ENCODE measurements around the gene MRPS10.

MRPS10 gene

DNA sequence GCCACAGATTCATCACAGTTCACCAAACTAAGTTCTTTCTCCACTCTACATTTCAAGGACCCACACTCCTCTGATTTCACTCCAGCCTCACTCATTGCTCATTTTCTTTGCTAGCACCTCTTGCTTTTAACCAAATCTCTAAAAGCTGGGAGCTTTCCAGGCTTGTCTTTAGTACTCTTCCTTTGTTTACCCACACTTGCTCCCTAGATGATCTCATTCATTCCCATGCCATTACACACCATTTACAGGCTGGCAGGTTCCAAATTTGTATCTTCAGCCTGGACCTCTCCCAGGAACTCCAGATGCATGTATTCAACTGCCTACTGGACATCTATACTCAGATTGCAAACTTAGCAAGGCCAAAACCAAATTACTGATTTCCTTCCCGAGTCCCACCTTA, 17.6 kb downstream of the MRPS10 start:
- TF ChIP-seq, protein P1, sequence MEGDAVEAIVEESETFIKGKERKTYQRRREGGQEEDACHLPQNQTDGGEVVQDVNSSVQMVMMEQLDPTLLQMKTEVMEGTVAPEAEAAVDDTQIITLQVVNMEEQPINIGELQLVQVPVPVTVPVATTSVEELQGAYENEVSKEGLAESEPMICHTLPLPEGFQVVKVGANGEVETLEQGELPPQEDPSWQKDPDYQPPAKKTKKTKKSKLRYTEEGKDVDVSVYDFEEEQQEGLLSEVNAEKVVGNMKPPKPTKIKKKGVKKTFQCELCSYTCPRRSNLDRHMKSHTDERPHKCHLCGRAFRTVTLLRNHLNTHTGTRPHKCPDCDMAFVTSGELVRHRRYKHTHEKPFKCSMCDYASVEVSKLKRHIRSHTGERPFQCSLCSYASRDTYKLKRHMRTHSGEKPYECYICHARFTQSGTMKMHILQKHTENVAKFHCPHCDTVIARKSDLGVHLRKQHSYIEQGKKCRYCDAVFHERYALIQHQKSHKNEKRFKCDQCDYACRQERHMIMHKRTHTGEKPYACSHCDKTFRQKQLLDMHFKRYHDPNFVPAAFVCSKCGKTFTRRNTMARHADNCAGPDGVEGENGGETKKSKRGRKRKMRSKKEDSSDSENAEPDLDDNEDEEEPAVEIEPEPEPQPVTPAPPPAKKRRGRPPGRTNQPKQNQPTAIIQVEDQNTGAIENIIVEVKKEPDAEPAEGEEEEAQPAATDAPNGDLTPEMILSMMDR (IDR thresholded peaks at IDR 0.05; ENCODE audit: low read depth, low read length, poor library complexity, severe bottlenecking), result no peak
- TF ChIP-seq EZH2phosphoT487 (IDR thresholded peaks at IDR 0.05; ENCODE audit: borderline replicate concordance, low read length), result no peak
- no peak overlapping the region for H3K4me3 ChIP-seq (ENCODE audit: low read length)
- peaks cover 24% of the 10 kb centered on the region for H3K36me3 ChIP-seq (ENCODE audit: control insufficient read depth, low read length)
- no peak overlapping the region for H3K4me2 ChIP-seq (ENCODE audit: low read length)
- H3K79me2 ChIP-seq (ENCODE audit: control insufficient read depth, low read length), result no peaks in the 10 kb centered on the region
- H3K9me3 ChIP-seq (ENCODE audit: control insufficient read depth, insufficient read depth, low read length), result no peaks in the 10 kb centered on the region
- H3K9me2 ChIP-seq (replicated peaks; ENCODE audit: control insufficient read depth, low read length), result no peaks in the 10 kb centered on the region
- no peaks in the 10 kb centered on the region for H3K27me3 ChIP-seq (ENCODE audit: control insufficient read depth, low read length)
- peaks cover 8% of the 10 kb centered on the region for H3F3A ChIP-seq (ENCODE audit: control insufficient read depth, insufficient read depth)
- no peak overlapping the region for H3K27ac ChIP-seq (ENCODE audit: low read depth, low read length)
- no peaks in the 10 kb centered on the region for H4K20me1 ChIP-seq (ENCODE audit: control insufficient read depth, insufficient read depth, low read depth, low read length)
- peaks cover 35% of the 10 kb centered on the region for H3K4me1 ChIP-seq (ENCODE audit: control insufficient read depth, low read length)

DNA sequence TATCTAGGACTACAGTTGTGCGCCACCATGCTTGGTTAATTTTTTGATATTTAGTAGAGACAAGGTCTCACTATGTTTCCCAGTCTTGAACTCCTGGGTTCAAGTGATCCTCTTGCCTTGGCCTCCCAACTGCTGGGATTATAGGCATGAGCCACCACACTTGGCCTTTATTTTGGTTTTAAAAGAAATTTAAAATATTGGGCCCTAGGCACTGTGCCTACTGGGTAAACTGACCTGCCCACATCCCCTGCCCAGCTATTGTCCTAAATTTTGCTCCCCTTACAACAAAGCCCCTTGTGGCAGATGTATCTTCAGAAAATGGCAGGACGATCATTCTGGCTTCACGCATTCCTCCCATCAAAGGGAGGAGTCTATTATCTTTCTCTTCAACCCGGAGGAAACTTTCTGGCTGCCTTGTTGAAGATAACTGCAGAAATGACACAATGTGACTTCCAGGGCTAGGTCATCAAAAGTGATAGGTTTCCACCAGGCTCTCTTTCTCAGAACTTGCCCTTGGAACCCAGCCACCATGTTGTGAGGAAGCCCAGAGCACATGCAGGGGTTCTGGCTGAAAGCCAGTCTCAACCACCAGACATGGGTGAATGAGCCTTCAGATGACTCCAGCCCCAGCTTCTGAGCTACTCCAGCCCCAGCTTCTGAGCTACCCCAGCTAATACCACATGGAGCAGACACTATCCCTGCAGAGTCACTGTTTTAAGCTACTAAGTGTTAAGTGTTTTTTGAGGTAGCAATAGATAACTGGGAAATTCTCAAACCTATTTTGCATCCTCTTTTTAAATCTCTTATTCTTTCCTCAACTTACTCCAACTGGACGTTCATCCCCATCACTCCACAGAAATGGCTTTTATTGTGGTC, 18.3 kb downstream of the MRPS10 start:
- H3K27me3 ChIP-seq (ENCODE audit: control insufficient read depth, low read length), result no peaks in the 10 kb centered on the region
- no peaks in the 10 kb centered on the region for H3K9me2 ChIP-seq (replicated peaks; ENCODE audit: control insufficient read depth, low read length)
- no peaks in the 10 kb centered on the region for H4K20me1 ChIP-seq (ENCODE audit: control insufficient read depth, insufficient read depth, low read depth, low read length)
- no peaks in the 10 kb centered on the region for H3K9me3 ChIP-seq (ENCODE audit: control insufficient read depth, insufficient read depth, low read length)
- no peaks in the 10 kb centered on the region for H3K79me2 ChIP-seq (ENCODE audit: control insufficient read depth, low read length)
- H3K36me3 ChIP-seq (ENCODE audit: control insufficient read depth, low read length), result peaks cover 19% of the 10 kb centered on the region
- H3F3A ChIP-seq (ENCODE audit: control insufficient read depth, insufficient read depth), result peaks cover 8% of the 10 kb centered on the region
- TF ChIP-seq EZH2phosphoT487 (IDR thresholded peaks at IDR 0.05; ENCODE audit: borderline replicate concordance, low read length), result no peak
- TF ChIP-seq, protein P1 (IDR thresholded peaks at IDR 0.05; ENCODE audit: low read depth, low read length, poor library complexity, severe bottlenecking), result no peak
- no peak overlapping the region for H3K27ac ChIP-seq (ENCODE audit: low read depth, low read length)
- no peak overlapping the region for H3K4me2 ChIP-seq (ENCODE audit: low read length)
- H3K4me3 ChIP-seq (ENCODE audit: low read length), result no peak overlapping the region
- peaks cover 35% of the 10 kb centered on the region for H3K4me1 ChIP-seq (ENCODE audit: control insufficient read depth, low read length)

DNA sequence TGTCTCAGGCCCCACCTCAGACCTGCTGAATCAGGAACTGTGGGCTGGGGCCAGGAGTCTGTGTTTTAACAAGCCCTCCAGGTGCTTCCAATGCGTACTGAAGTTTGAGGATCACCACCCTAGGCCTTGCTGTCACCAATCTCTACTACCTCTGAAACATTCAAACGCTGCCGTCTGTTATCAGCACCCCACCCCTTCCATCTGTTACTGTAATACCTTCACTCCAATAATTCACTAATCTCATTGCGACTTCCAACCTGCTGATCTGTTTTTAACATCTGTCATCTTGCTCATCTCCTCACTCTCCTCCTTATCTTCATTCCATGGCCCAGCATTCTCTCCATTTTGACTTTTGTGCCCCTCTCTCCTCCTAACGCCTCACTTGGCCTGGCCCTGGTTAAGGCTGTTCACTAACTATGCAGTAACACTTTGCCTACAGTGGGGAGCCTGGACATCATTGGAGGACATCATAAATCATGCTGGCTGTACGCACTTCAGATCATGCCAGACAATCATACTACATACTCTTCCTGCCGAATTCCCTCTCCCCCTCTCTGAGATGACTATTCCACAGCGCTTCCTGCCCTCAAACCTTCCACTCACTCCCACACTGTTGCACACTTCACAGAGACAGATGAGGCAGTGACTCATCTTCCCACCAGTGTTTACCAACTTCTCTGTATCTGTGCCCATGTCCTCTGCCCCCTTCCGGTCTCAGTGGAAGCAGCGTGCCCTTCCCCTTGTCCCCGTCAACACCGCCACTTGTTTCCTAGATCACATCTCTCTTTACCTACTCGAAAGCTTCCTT, 19.9 kb downstream of the MRPS10 start:
- Histone ChIP-seq H3K9me3 (ENCODE audit: control insufficient read depth, insufficient read depth, low read length) (no peaks in the 10 kb centered on the region), H3K79me2 (ENCODE audit: control insufficient read depth, low read length) (no peaks in the 10 kb centered on the region), H3K36me3 (ENCODE audit: control insufficient read depth, low read length) (peaks cover 15% of the 10 kb centered on the region), H3K4me1 (ENCODE audit: control insufficient read depth, low read length) (peaks cover 35% of the 10 kb centered on the region), H3K4me2 (ENCODE audit: low read length) (no peak overlapping the region), H3F3A (ENCODE audit: control insufficient read depth, insufficient read depth) (peaks cover 8% of the 10 kb centered on the region), H4K20me1 (ENCODE audit: control insufficient read depth, insufficient read depth, low read depth, low read length) (no peaks in the 10 kb centered on the region), H3K9me2 (replicated peaks; ENCODE audit: control insufficient read depth, low read length) (no peaks in the 10 kb centered on the region), H3K27me3 (ENCODE audit: control insufficient read depth, low read length) (no peaks in the 10 kb centered on the region), H3K4me3 (ENCODE audit: low read length) (no peak overlapping the region), H3K27ac (ENCODE audit: low read depth, low read length) (no peak overlapping the region)
- no peak for TF ChIP-seq EZH2phosphoT487 (IDR thresholded peaks at IDR 0.05; ENCODE audit: borderline replicate concordance, low read length)
- TF ChIP-seq, protein P1 (IDR thresholded peaks at IDR 0.05; ENCODE audit: low read depth, low read length, poor library complexity, severe bottlenecking), result no peak
